CD4-positive, alpha-beta T cell treated with Interferon alpha-2 for 1 hour (primary cell): ENCODE measurements around the gene LPAR6.
"Not testable (repeated sequence)": the region's sequence is repeated elsewhere in the genome, so short reads cannot be mapped to it uniquely, and the experiment has no call there.

Experiments
- DNase-seq, 2 donors: peaks; one replicate each; pipeline ENCODE4 v3.0.0-alpha.2; 2020 to 2022

LPAR6 gene, protein sequence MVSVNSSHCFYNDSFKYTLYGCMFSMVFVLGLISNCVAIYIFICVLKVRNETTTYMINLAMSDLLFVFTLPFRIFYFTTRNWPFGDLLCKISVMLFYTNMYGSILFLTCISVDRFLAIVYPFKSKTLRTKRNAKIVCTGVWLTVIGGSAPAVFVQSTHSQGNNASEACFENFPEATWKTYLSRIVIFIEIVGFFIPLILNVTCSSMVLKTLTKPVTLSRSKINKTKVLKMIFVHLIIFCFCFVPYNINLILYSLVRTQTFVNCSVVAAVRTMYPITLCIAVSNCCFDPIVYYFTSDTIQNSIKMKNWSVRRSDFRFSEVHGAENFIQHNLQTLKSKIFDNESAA

DNA sequence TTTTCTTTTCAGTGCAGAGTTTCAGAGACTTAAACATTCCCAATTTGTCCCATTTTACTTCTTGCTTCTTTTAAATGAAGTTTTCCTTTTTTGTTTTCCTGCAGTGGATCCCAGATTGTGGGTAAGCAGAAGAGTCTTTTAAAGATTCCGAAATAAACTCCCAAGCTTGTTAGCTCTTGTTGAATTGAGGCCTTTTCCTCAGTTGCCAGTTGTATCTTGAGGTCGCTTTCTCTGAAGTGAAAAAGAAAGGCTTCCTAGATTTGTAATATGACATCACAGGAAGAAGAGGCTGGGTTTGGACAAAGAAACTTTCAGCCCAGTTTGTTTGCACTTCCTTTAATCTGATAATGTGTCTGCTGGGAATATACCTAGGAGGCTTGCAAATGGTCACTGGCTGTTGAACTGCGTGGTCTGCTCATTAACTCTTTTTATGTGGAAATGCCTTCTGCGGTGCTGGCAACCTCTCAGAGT is at the start of gene LPAR6:
Gene LPAR6 (minus strand): TSS at position 233 of the 471 bp plus-strand sequence. CDS start 690 bp downstream, outside the sequence.
- DNase-seq, result peak; percentile 44 to 84

DNA sequence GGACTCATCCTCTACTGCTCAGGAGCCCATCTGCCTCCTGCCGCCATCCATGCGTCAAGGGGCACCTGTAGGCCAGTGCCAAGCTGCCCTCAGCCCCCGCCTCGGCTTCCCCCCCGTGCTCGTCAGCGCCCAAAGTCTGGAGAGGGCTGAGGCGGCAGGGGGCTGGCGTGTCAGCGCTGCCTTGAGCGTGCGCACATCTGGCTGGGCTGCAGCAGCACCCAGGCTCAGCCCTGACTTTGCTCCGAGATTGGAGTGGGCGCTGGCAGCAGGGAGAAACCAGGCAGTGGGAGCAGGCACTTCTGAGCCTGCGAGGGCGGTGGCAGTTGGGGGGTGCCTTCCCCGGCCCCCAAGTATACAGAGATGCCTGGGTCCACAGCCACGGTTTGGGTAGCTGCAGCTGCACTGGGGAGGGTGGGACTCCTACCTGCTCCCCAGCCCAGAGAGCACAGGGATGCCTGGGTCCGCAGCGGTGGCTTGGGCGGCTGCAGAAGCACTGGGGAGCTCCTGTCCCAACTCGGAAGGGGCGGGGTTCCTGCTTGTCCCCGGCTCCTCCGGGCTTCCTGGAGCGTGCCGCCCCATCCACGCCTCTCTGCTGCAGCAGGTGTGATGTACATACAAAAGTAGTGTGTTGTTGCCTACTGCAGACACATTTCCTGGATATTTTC is 44.8 kb upstream of the LPAR6 start:
- no peak for DNase-seq

DNA sequence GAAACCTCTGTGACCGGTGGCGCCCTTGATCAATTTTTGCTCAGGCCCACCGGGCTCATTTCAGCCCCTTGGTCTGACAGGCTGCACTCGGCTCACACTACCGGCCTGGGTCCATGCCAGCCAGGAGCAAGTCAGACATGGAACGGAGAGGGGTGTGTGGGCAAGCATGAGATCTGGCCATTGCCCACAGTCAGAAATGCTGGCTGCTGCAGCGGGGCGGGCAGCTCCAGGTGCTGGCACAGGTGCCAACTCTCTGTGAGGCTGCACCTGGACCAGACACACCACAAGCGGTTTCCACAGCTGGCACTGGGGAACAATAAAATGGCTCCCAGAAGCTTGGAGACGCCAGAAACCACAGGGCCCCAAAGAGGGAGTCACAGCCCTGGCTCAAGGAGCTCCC is 43.6 kb upstream of the LPAR6 start:
- no peak for DNase-seq

DNA sequence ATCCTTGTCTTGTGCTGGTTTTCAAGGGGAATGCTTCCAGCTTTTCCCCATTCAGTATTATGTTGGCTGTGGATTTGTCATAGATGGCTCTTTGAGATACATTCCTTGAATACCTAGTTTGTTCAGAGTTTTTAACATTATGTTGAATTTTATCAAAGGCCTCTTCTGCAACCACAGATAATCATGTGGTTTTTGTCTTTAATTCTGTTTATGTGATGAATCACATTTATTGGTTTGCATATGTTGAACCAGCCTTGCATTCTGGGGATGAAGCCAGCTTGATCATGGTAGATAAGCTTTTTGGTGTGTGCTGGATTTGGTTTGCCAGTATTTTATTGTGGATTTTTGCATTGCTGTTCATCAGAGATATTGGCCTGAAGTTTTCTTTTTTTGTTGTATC is 38.3 kb upstream of the LPAR6 start:
- not testable (repeated sequence) for DNase-seq

DNA sequence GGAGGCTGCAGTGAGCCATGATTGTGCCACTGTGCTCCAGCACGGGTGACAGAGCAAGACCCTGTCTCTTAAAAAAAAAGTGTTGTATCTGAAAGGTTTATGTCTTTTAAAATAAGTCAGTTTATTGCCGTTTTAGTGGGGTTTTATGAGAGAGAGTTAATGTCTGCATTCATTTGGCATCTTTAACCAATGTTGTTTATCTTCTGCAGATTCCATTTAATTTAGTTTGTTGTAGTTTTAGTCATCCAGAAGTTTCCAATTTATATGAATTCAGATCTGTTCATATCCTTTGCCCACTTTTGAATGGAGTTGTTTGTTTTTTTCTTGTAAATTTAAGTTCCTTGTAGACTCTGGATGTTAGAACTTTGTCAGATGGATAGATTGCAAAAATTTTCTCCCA is 36.7 kb upstream of the LPAR6 start:
- DNase-seq, result no peak

DNA sequence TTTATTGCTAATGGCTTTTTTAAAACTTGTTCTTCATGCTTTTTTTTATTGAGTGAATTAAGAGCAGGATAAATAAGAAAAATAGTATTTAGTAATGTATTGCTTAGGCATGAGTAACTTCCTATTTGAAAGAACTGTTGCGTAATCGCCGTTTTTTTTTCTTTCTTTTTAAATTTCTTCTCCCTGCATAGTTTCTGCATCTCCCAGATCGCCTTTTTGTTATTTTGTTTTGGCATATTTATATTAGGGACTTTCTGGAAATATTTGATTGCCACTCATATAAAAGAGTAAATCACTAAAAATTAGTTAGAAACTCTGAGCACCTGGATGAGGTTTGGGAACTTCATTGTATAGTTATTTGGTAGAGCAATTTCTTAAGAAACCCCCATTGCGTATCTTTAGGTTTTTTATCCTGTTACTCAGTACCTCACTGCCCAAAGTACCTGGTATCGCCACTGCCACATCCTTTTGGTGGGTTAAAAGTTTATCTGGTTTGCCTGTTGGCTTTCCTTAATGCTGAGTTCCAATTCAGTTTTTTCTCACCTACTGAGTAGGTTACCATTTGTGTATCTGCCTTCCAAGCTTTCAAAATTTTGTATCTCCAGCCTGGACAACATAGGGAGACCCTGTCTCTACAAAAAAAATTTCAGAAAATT is 36.2 kb upstream of the LPAR6 start:
- DNase-seq, result no peak

DNA sequence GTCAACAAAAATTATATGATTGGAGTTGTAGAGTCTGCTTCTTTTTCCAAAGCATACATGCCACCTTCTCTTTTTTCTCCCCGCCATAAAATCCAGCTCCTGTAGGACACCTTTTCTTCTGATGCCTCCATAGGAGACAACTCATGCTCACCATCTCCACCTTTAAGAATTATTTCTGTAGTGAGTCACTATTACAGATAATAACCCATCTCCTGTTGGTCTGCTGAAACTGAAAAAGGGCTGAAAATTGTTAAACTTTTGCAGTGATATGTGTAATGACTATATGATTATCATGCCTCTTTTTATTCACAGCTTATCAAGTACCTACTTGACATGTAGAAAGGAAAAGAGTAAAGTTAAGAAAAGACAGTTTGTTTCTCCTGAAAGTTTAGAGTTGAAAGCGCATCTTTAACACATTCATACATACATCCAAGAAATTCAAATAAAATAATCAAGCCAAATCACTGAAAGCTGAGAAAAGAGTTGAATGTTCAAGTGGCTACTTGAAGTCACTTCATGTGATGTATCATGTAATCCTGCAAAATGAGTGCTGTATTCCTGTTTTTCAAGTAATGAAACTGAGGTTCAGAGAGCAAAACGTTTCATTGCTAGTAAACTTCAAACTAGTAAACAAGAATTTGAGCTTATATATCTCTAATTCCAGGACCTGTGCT is 35.5 kb upstream of the LPAR6 start:
- DNase-seq, result no peak

DNA sequence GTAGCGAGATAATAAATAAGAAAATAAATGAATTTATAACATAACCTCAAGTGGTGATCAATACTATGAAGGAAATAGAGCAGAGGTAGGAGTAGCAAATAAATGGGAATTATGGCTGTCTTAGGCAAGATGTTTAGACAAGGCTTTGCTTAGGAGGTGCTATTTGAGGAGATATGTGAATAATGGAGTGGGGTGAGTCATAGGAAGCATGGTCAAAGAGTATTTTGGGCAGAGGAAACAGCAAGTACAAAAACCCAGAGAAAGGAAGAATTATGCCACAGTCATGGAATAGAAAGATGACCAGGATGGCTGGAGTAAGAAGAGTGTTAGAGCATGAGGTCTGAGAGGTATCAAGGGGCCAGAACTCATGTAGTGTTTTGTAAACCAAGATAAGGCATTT is 33.6 kb upstream of the LPAR6 start:
- no peak for DNase-seq

DNA sequence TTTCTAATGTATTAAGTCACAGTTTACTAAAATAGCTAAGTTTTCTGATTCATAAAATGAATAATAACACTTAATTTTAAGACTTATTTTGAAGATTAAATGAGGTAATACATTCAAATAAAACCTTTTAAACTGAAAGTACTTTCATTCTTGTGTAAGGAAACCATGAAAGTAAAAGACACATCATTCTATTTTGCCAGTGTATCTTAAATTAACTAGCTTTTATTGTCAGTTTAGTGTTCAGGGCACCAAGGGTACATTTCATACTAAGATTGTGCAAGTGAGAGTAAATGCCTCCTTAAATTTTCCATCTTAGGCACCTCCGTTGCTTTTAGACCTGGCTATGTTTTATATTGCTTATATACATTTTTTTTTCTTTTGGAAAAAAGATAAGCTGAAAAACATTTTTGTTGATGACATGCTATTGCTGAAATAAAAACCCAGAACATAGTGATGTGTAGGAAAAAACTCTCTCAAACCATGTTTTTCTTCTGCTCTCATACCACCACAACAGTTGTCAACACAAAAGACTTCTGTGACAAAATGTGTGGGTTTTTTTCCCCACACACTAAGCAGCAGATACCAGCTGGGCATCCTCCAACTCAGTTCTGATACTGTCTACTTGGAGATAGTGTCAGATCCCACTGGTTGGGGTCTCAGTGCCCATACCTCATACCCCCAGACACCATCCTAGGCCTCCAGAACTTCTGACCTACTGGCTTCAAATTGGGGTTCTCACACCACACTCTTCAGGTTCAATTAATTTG is 30.7 kb upstream of the LPAR6 start:
- DNase-seq, result peak in 1 of 2 donors; percentile 29

DNA sequence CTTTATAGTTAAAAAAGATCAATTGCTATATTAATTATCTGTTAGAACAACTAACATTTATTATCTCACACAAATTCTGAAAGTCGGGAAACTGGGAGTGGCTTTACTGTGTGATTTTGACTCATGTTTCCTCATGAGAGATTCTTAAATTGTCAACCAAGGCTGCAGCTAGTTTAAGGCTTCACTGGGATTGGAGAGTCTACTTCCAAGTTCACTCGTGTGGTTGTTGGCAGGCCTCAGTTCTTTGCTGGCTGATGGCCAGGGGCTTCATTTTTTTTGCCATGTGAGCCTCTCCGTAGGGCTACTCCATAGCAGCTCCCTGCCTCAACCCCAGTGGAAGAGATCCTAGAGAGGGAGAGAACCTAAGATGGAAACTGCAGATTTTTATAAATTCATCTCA is 24.5 kb upstream of the LPAR6 start:
- DNase-seq, result no peak

DNA sequence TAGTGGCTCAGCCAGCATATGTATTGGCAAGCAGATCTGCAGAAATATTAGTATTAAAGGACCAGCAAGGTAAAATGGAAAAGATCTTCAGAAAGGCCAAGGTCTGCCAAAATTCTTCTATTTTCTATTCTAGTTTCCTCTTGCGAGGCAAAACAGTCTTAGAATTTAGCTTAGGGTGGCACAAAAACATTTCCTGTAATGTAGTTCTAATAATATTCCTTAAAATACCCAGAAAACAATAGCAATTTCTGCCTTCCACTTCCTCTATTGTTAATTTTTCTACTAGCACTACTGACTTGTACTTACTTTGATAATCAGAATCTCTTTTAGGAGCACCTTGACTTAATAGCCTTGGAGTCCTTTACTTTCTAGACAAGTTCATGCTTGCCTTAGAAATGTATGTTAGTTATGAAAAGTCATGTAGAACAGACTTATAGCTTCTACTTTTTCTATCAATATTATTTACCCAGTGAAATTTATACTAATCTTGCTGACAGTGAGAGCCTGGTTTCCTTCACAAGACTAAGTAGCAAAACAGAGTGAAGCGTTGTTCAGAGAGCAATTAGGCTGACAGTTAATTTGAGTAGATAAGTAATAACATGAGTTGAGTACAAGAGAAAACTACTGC is 23.9 kb upstream of the LPAR6 start:
- DNase-seq, result no peak

DNA sequence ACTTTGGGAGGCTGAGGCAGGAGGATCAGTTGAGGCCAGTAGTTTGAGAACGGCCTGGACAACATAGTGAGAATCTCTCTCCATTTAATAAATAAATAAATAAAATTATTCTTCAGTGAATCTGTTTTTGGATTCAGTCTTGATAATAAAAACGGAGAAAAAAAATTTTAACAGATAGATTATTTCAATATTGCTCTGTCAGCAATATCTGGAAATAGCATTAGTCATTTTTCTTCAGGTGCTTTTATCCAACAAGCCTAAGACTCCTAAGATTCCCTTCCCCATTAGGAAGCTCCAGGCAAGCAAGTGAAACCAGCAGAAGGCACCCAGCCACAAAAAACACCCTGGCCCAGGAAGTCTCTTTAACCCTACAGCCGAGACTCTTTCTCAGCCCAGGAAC is 21.3 kb upstream of the LPAR6 start:
- DNase-seq, result no peak

DNA sequence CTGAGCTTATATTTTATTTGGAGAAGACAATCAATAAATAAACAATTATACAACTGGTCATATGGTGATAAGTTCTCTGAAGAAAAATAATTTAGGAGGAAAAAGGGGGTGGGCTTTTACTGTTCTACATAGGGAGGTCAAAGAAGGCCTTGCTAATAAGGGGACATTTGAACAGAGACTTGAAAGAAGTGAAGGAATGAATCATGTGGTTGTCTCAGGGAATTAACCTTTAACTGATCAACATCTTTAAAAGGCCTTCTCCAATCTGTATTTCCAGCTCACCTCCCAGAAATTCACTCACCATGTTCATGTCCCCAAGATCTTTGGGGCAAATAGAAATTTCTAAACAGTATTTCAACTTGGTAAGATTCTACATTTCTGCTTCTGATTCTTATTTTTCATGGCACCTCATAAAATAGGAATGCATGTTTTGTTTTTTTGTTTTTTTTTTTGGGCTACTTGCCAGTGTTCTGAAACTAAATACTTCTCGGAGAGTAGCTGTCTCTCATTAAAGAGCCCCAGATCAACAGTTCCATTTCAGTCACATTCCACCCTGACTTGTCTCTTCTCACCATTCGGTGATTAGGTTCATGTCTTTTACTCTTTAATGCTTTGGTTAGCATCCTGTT is 19.2 kb upstream of the LPAR6 start:
- no peak for DNase-seq

DNA sequence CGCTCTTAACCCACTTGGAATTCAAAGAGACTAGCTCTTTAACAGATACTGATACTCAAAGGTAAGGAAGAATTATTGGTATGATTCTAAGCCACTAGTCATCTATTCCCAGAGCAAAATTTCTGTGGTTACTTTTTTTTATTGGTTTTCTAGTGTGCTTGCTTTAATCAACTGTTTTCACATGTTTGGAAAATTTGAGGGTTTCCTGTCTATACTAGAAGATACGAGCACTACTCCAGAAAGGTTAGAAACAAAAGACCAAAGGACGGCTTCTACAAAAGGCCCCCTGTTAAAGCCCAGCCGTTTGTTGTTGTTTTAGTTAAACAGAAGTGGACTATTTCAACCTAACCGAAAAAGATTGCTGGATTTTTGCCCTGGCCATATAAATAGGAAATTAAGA is 18.5 kb upstream of the LPAR6 start:
- peak in 1 of 2 donors; percentile 19 for DNase-seq

DNA sequence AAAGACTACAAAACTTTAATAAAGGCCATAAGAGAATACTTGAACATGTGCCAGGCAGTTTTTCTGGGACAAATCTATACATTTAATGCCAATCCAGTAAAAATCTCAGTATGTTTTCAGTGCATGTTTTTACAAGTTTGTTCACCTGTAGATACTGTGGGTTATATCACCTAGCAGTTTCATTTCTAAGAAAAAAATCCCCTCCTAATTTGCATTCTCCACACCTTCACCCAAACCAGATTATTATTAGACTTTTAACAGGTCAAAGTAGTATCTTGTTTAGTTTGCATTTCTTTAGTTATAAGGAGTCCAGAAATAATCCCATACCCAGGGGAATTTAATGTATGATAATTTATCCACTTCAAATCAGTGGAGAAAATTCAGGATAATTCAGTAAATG is 17.0 kb upstream of the LPAR6 start:
- no peak for DNase-seq

DNA sequence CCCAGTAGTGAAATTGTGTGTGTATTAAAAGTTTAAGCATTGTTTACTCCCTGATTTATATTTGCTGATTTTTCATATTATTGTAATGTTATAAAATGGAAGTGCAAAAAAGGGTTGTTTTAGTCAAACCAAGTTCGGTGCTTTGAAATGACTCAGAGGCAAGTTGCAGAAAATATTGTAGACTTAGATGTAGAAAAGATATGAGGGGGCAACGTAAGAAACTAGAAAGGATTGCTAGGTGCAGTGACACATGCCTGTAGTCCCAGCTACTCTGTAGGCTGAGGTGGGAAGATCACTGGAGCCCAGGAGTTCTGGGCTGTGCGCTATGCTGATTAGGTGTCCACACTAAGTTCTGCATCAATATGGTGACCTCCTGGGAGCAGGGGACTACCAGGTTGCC is 16.1 kb upstream of the LPAR6 start:
- no peak for DNase-seq

DNA sequence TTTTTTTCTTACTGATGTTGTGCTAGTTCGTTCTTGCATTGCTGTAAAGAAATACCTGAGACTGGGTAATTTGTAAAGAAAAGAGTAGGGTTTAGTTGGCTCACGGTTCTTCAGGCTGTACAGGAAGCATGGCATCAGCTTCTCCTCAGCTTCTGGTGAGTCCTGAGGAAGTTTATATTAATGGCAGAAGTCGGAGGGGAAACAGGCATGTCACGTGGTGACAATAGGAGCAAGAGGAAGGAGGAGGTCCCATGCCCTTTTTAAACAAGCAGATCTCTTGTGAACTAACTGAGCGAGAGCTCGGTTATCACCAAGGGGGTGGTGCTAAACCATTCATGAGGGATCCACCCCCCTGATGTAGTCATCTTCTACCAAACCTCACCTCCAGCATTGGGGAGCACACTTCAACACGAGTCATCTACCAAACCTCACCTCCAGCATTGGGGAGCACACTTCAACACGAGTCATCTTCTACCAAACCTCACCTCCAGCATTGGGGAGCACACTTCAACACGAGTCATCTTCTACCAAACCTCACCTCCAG is 13.9 kb upstream of the LPAR6 start:
- not testable (repeated sequence) for DNase-seq

DNA sequence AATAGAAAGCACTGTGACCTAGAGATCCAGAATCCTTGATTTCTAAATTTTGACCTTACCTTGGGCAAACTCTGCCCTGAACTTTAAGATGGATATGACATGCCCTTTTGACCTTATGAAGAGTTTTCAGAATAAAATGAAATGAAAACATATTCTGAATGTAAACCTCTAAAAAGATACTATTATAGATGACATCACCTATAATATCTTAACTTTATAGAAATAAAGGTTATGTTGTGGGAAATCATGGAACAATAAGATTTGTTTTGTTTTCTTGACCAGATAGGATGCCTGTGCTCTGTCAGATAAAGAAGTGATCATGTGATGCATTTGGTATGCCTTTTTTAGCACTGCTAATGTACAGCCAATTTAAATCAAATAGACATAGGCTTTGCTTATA is 13.1 kb upstream of the LPAR6 start:
- DNase-seq, result no peak

DNA sequence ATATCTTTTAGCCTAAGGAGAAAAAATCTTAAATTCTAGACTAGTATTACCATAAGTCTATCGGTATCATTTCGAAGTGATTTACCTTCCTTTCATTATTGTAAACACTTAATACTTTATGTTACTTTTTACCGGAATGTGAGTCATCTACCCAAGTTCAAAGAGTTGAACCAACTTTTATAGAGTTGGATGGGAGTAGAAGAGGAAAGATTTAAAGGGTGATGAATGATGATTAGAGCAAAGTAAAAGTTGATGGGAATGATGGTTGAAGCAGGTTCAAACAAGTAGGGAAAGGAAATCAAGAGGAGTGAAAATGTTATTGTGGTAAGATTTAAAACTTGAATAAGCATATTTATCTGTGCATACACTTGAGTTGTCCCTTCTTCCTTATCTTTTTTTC is 11.3 kb upstream of the LPAR6 start:
- no peak for DNase-seq

DNA sequence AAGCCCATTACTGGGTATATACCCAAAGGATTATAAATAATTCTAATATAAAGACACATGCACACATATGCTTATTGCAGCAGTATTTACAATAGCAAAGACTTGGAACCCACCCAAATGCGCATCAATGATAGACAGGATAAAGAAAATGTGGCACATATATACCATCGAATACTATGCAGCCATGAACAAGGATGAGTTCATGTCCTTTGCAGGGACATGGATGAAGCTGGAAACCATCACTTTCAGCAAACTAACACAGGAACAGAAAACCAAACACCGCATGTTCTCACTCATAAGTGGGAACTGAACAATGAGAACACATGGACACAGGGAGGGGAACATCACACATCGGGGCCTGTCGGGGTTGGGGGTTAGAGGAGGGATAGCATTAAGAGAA is 9.1 kb upstream of the LPAR6 start:
- DNase-seq, result not testable (repeated sequence)

DNA sequence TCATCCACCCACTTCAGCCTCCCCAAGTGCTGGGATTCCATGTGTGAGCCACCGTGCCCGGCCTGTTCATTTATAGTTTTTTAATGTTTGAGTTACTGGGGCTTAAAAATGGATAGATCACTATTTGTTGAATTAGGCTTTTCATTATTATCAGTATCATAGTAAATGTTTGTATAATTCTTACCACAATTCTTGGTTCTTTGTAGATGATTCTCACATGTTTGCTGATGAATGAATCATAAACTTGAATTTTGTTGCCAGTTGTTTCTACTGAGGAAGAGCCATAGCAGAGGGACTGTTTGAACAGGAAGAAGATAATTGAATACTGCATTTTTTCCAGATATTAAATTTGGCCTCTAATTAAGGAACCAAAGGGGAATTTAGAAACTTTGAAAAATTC is 2.6 kb upstream of the LPAR6 start:
- no peak for DNase-seq
